GM18505 (cell line): ENCODE measurements around the gene CSN3.
"Not testable (repeated sequence)": the region's sequence is repeated elsewhere in the genome, so short reads cannot be mapped to it uniquely, and the experiment has no call there.

Experiments used
- ATAC-seq: cut with Tn5 transposase; IDR thresholded peaks from one replicate; pipeline ENCODE4 v1.9.1; 2021; ENCODE audit not compliant: unreplicated experiment
- POLR2A ChIP-seq: IDR thresholded peaks from 4 replicates; pipeline ENCODE4 v1.6.1; 2011; ENCODE audit warnings: borderline replicate concordance; ENCODE audit not compliant: insufficient read depth, insufficient read length; ENCODE audit errors: extremely low read depth

CSN3 gene

GRCh38 chr4:70242297-70242696 lies at the start of gene CSN3:
CSN3 (plus strand) TSS chr4:70242597; CDS start chr4:70244820, 2,223 bp downstream.
- ATAC-seq: not testable (repeated sequence)

- ATAC-seq: no peak
- no peak for TF ChIP-seq POLR2A
These were observed 49.5 kb upstream of the CSN3 start for GRCh38 chr4:70192895-70193294.

DNA sequence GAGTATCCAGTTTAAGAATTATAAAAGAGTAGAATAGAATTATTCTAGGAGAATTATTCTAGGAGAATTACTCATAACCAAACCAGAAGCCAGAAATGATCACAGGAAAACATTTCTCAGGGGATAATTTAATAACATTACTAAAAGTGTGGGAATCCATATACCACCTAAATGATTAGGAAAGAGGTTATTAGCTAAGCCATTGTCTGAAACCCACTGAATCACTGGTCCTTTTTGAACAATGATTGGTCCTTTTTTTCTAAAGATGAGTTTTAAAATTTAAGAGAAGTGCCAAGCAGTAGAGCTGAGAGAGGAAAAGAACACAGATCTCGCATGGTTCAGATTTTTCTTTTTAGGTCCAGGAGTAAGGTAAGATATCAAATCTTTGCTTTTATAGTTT lies 47.0 kb upstream of the CSN3 start, which contains the start of gene ODAM:
ODAM (plus strand) TSS at position 301 of the 400 bp plus-strand sequence. CDS start 819 bp downstream, outside the sequence.
- no peak for TF ChIP-seq POLR2A
- ATAC-seq: no peak

GRCh38 chr4:70196857-70197256 lies 45.5 kb upstream of the CSN3 start:
- no peak for TF ChIP-seq POLR2A
- no peak for ATAC-seq

DNA sequence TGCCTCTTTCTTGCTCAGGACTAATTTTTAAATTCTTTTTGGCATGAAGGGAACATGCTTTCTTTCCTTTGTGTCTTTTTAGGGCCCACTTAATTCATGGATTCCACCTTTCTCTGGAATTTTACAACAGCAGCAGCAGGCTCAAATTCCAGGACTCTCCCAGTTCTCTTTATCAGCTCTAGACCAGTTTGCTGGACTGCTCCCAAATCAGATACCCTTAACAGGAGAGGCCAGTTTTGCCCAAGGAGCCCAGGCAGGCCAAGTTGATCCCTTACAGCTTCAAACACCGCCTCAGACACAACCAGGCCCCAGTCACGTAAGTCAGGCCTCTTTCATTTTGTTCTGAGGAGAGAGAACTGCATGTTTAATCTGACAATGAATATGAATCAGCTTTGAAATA lies 44.6 kb upstream of the CSN3 start:
- TF ChIP-seq POLR2A: no peak
- no peak for ATAC-seq

- no peak for ATAC-seq
- TF ChIP-seq POLR2A: no peak
These were observed 38.8 kb upstream of the CSN3 start for GRCh38 chr4:70203601-70204000.

DNA sequence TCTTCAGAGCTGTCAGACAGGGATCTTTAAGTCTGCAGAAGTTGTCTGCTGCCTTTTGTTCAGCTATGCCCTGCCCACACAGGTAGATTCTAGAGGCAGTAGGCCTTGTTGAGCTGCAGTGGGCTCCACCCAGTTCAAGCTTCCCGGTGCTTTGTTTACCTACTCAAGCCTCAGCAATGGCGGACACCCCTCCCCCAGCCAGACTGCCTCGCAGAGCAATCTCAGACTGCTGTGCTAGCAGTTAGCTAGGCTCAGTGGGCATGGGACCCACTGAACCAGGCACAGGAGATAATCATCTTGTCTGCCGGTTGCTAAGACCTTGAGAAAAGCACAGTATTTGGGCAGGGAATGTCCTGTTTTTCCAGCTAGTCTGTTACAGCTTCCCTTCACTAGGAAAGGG lies 29.6 kb upstream of the CSN3 start:
- ATAC-seq: not testable (repeated sequence)

DNA sequence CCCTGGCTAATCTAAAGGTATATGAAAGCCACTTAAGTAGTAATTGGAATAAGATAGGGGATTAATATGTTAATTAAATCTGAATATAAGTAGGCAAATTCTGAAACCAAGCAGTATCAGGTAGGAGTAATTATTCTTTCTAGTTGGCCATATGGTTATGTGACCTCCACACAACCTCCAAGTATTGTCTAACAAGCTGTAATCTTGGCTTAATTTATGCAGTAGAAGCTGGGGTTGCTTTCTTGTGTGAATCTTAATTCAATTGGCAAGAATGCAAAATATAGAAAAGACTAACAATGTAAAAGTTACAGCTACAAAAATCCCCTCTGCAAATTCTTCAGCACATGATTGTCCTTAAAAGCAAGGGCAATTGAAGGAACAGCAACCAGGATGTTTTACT lies 26.3 kb upstream of the CSN3 start:
- ATAC-seq: not testable (repeated sequence)

DNA sequence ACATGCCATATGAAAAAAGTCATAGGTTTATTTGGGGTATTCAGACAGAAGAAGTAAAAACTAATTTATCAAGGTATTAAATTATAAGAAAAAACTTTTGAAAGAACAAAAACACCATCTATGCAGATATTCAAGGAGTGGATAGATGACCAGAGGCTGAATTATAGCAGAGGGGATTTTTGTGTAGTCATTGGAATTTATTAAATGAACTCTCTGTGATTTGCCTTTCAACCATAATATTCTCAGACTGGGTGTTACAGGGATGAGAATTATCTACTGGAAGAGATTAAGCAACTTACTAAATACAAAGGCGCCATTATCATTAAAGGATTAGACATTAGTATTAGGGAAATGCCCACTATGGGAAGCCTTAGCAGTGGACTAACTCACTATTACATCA lies 25.8 kb upstream of the CSN3 start:
- ATAC-seq: not testable (repeated sequence)

- not testable (repeated sequence) for ATAC-seq
These were observed 21.0 kb upstream of the CSN3 start for GRCh38 chr4:70221389-70221788.

DNA sequence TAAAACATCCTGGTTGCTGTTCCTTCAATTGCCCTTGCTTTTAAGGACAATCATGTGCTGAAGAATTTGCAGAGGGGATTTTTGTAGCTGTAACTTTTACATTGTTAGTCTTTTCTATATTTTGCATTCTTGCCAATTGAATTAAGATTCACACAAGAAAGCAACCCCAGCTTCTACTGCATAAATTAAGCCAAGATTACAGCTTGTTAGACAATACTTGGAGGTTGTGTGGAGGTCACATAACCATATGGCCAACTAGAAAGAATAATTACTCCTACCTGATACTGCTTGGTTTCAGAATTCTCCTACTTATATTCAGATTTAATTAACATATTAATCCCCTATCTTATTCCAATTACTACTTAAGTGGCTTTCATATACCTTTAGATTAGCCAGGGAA lies 20.6 kb upstream of the CSN3 start:
- not testable (repeated sequence) for ATAC-seq

- no peak for TF ChIP-seq POLR2A
- ATAC-seq: no peak
These were observed 16.6 kb upstream of the CSN3 start, which contains the start of gene FDCSP for GRCh38 chr4:70225824-70226223. FDCSP (plus strand) TSS chr4:70226124; CDS start chr4:70231195, 5,071 bp downstream.

DNA sequence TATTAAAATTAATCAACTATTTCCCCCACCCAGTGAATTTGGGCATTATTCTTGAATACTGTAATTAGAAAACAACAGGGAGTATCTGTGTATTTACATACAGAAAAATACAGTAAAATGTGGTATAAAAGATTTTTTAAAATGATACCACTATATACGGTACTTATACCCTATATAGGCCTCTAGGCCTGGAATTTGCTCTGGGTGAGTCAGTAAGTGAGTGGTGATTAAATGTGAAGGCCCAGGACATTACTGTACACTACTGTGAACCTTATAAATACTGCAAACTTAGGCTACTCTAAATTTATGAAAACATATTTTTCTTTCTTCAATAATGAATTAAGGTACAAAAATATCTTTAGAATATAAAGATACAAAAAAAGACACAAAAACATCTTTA lies 6.3 kb upstream of the CSN3 start:
- ATAC-seq: no peak
- no peak for TF ChIP-seq POLR2A

GRCh38 chr4:70239131-70239883 lies 3.1 kb upstream of the CSN3 start:
- TF ChIP-seq POLR2A: no peak
- ATAC-seq: no peak

DNA sequence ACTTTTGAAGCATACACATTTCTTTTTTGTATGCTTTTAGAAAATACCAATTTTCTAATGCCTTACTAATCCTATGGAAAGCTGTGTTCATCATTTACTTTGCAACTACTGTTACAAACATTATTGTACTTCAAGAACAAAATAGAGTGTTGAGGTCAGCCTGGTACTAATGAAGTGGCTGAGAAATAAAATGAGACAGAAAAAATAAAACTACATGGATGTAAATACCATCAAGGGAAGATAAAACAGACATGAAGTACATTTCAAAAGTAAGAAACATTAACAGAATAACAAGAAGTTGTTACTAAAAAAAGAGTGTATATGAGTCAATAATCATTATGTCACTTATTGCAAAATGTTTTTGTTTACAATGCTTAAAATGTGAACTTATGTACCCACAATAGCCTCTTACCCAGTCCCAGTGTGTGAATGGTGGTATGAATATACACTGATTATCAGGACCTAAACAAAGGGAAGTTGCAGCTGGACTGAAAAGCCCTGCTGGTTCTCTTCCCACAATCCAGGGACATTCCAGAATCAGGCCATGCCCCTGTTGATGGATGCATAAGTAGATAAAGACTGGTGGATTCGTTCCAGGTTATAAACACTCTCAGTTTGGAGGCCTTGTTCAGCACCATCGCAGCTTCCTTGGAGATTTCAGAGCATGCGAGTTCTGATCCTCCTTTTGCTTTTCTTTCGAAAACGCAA lies 2.4 kb upstream of the CSN3 start:
- TF ChIP-seq POLR2A: no peak
- no peak for ATAC-seq
